H7 (cell line): Measurements from ENCODE around the gene STAMBP. TPM values are rescaled to one million over a fixed set of nuclear protein-coding genes. Genes with fewer than 3 reads are reported as not detected.

Source experiments
- DNase-seq: peaks from one replicate; pipeline ENCODE4 v3.0.0; 2012
- H3K27me3 ChIP-seq: 2 replicates; pipeline ENCODE4 v1.6.0; 2011; ENCODE audit warnings: mild to moderate bottlenecking, low read length; ENCODE audit not compliant: control insufficient read depth, insufficient read depth
- H3K36me3 ChIP-seq: replicated peaks from 2 replicates; pipeline ENCODE4 v1.5.1; 2011; ENCODE audit warnings: low read length; ENCODE audit not compliant: control insufficient read depth, insufficient read depth
- H3K4me3 ChIP-seq: 2 replicates; pipeline ENCODE4 v1.5.1; 2011; ENCODE audit warnings: low read depth, mild to moderate bottlenecking, control low read depth, low read length, moderate library complexity; ENCODE audit not compliant: insufficient read depth
- total RNA-seq: library from RNA; depleted of rRNA; stranded (reverse); fragments of >200 nt; shearing (Covaris generic); gene quantifications from 2 replicates; pipeline ENCODE4 v1.2.3, GENCODE V29; 2014

STAMBP gene
- total RNA-seq, 1 experiment from 2014 or later = 45.4 TPM

DNA sequence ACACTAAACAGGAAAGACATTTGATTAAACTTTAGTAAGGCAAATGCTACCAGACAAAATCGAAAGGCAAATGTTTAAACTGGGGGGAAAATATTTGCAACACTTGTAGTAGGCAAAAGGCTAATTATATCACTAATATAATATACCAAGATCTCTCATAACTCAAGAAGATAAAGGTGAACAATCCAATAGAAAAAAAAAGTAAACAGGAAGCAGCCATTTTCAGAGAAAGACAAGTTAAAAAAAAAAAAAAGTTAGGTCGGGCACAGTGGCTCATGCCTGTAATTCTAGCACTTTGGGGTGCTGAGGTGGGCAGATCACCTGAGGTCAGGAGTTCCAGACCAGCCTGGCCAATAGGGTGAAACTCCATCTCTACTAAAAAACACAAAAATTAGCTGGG, 59.6 kb downstream of the STAMBP start:
- no peak for DNase-seq
- Histone ChIP-seq H3K4me3 (no peak overlapping the region), H3K36me3 (no peaks in the 10 kb centered on the region), H3K27me3 (no peaks in the 10 kb centered on the region)

GRCh38 chr2:73889206-73889605, 60.4 kb downstream of the STAMBP start:
- Histone ChIP-seq H3K4me3 (no peak overlapping the region), H3K27me3 (no peaks in the 10 kb centered on the region), H3K36me3 (no peaks in the 10 kb centered on the region)
- DNase-seq = no peak

- no peak for DNase-seq
- no peaks in the 10 kb centered on the region for H3K27me3 ChIP-seq
- no peaks in the 10 kb centered on the region for H3K36me3 ChIP-seq
Observed at GRCh38 chr2:73890301-73891092, 61.7 kb downstream of the STAMBP start.

DNA sequence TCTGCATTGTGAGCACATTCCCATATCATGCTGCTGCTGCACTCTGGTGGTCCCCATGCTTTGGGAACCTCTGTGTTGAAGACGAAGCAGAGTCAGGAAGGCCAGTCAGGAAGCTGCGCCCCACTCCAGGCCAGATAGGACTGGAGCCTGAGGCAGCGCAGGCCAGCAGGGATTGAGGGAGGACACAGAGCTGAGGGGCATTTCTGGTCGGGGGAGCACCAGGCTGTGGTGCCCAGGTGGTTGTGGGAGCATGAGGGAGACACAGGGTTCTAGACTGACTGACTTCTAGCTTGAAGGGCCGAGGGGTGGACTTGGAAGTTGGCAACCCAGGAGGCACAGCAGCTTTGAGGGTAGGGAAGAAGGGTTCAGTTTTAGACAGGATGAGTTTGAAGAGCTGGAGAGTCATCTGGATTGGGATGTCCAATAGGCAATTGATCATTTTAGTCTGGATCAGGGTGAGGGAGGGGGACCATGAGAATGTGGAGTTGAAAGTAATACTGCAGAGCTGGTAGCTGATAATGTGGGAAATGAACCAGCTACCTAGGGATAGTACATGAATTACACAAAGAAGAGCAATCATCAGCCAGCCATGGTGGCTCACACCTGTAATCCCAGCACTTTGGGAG, 62.6 kb downstream of the STAMBP start:
- no peaks in the 10 kb centered on the region for H3K27me3 ChIP-seq
- no peak overlapping the region for H3K4me3 ChIP-seq
- no peak for DNase-seq
- no peaks in the 10 kb centered on the region for H3K36me3 ChIP-seq

More at GRCh38 chr2:73890301-73891092, 61.7 kb downstream of the STAMBP start:
- no peak overlapping the region for H3K4me3 ChIP-seq

DNA sequence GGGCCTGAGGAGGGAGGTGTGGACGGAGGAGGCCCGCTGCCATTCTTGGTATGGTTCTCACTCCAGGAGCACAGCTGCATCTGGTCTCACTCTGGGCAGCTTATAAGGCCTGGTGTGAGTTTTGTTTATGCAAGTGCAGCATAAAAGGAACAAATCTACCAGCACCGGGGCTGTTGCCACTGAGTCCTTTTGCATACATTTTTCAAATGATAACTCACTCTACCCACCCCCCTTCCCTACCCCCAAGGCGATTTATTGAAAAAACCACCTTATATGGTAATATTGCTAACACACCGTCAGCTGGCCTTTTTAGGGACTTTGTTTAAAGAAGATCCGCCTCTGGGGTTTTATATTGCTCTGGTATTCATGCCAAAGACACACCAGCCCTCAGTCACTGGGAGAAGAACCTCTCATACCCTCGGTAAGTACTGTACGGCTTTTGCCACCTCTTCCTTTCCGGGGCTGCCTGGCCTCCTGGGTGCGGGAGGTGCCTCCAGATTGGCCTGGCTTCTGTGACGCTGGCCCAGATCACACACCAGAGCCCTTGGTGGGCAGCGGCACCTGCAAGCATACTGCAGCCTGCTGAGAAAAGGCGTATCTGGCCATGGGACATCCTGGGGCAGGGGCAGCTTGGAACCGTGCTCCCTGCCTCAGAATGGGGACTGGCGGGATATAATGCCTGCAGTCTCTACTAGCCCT, 64.0 kb downstream of the STAMBP start, which contains the start of gene ACTG2:
ACTG2 (plus strand) TSS at position 378 of the 699 bp plus-strand sequence. CDS start 8,304 bp downstream, outside the sequence.
- Histone ChIP-seq H3K27me3 (no peaks in the 10 kb centered on the region), H3K4me3 (no peak within 1 kb of the TSS), H3K36me3 (no peaks in the 10 kb centered on the region)
- DNase-seq = no peak

GRCh38 chr2:73893764-73894474, 65.2 kb downstream of the STAMBP start:
- Histone ChIP-seq H3K27me3 (no peaks in the 10 kb centered on the region), H3K36me3 (no peaks in the 10 kb centered on the region), H3K4me3 (no peak overlapping the region)
- no peak for DNase-seq

- no peak overlapping the region for H3K4me3 ChIP-seq
- no peak for DNase-seq
- H3K27me3 ChIP-seq = no peaks in the 10 kb centered on the region
- no peaks in the 10 kb centered on the region for H3K36me3 ChIP-seq
Observed at GRCh38 chr2:73894475-73894850, 65.7 kb downstream of the STAMBP start.

DNA sequence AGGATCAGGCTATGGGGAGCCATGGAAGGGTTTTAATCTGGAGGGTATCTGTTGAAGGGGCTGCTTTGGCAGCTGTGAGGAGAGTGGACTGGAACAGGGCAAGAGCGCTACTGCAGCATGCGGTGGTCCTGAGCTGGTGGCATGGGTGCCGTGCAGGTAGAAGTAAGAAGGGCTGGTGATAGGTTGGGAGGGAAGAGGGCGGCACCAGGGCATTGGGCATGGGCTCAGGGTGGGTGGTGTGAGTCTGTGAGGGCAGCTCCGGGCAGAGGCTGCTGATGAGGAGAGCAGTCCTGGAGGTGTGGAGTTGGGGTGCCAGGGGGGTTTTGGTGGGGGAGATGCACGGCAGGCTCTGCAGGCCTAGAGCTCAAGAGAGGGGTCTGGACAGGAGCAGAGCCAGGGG, 66.1 kb downstream of the STAMBP start:
- no peak overlapping the region for H3K4me3 ChIP-seq
- no peaks in the 10 kb centered on the region for H3K36me3 ChIP-seq
- no peaks in the 10 kb centered on the region for H3K27me3 ChIP-seq
- no peak for DNase-seq

DNA sequence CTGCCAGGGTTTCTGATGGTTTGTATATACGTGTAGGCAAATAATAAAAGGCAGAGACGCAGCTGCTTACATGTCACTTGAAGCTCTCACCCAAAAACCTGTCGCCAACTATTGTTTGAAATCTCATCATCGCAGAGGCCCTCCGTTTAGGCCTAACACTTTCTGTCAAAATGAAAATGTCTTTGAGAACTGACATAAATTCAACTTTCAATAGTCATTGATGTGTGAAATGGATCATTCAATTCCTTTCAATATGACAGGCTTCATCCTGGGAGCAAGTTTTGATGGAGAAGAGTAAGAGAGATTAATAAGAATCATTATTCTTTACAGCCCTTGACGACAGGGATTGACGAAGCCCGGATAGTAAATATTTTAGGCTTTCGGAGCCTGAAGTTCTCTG, 66.7 kb downstream of the STAMBP start:
- no peak for DNase-seq
- Histone ChIP-seq H3K27me3 (no peaks in the 10 kb centered on the region), H3K36me3 (no peaks in the 10 kb centered on the region)

GRCh38 chr2:73896362-73897239, 67.8 kb downstream of the STAMBP start:
- DNase-seq = no peak
- H3K27me3 ChIP-seq = no peaks in the 10 kb centered on the region

More for the DNA sequence above, 66.7 kb downstream of the STAMBP start:
- no peak overlapping the region for H3K4me3 ChIP-seq

GRCh38 chr2:73897240-73897583, 68.5 kb downstream of the STAMBP start:
- DNase-seq = no peak
- no peaks in the 10 kb centered on the region; the same call in 1 of the 2 replicates for H3K27me3 ChIP-seq
- no peaks in the 10 kb centered on the region for H3K36me3 ChIP-seq
- no peak overlapping the region for H3K4me3 ChIP-seq

More at GRCh38 chr2:73896362-73897239, 67.8 kb downstream of the STAMBP start:
- Histone ChIP-seq H3K4me3 (no peak overlapping the region), H3K36me3 (no peaks in the 10 kb centered on the region)

GRCh38 chr2:73897934-73898333, 69.2 kb downstream of the STAMBP start:
- Histone ChIP-seq H3K36me3 (no peaks in the 10 kb centered on the region), H3K4me3 (no peak overlapping the region), H3K27me3 (peaks cover 2% of the 10 kb centered on the region; the same call in 1 of the 2 replicates)
- no peak for DNase-seq

DNA sequence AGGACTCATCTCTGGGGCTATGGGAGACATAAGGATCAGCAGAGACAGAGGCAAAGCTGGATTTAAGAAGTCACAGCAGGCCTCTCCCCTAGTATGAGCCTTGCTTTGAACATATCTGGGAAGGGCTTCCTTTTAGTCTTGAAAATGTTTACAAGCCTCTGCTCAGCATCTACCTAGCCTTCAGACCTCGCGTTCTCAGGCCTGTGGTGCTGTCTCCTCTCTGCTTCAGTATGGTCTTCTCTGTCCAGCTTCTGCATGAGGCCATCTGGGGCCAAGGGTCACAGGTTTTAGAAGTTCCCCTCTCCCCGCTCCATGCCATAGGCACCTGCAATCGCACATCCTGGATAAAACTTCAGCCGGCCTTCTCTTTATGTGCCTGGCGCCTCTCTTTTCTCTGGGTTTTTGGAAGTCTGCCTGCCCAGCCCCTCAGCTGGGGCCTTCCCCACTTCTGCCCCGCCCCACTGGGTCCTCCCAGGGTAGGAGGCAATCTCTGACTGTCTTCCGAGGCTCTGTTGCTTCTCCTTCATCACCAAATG, 71.1 kb downstream of the STAMBP start:
- Histone ChIP-seq H3K27me3 (peaks cover 2% of the 10 kb centered on the region; the same call in 1 of the 2 replicates), H3K4me3 (no peak overlapping the region), H3K36me3 (no peaks in the 10 kb centered on the region)
- no peak for DNase-seq
